ENCODE results near the gene GCGR. TPM values are rescaled to one million over a fixed set of nuclear protein-coding genes. Genes with fewer than 3 reads are reported as not detected.

Gene GCGR
- total RNA-seq, 5 donors from 2014 or later (not counting 1 experiment from before 2014, with no cell fraction given) = 0.13 TPM; not detected in 4

Other genes starting within 250 kb of the GCGR start
- gene NPLOC4, start 167.0 kb upstream of the GCGR start, total RNA-seq = 10 to 100 TPM; 79.0 to 96.1 (median 87.2) TPM
- 1 to 10 TPM in 2 of 5 donors, under 1 TPM in 3; 0.58 to 1.5 (median 0.66) TPM for gene TSPAN10, start 167.0 kb upstream of the GCGR start, total RNA-seq
- gene PDE6G, start 147.6 kb upstream of the GCGR start, total RNA-seq = 1 to 10 TPM in 4 of 5 donors, under 1 TPM in 1; 0.33 to 4.6 (median 1.8) TPM
- gene OXLD1, start 137.5 kb upstream of the GCGR start, total RNA-seq = 10 to 100 TPM; 34.1 to 93.3 (median 68.1) TPM
- 10 to 100 TPM; 15.9 to 33.9 (median 30.0) TPM for gene CCDC137, start 137.4 kb upstream of the GCGR start, total RNA-seq
- gene ARL16, start 120.4 kb upstream of the GCGR start, total RNA-seq = 10 to 100 TPM; 30.9 to 51.0 (median 39.3) TPM
- gene HGS, start 120.1 kb upstream of the GCGR start, total RNA-seq = 100 to 1,000 TPM; 114 to 205 (median 181) TPM
- gene MRPL12, start 100.8 kb upstream of the GCGR start, total RNA-seq = 10 to 100 TPM; 18.5 to 33.5 (median 31.4) TPM
- 1 to 10 TPM; 3.3 to 8.3 (median 7.4) TPM for gene SLC25A10, start 91.9 kb upstream of the GCGR start, total RNA-seq
- gene MCRIP1, start 29.1 kb downstream of the GCGR start, total RNA-seq = 10 to 100 TPM; 46.4 to 92.4 (median 77.1) TPM
- gene PPP1R27, start 30.9 kb downstream of the GCGR start, total RNA-seq = not detected
- 100 to 1,000 TPM; 228 to 324 (median 269) TPM for gene P4HB, start 56.4 kb downstream of the GCGR start, total RNA-seq
- gene ARHGDIA, start 67.2 kb downstream of the GCGR start, total RNA-seq = 100 to 1,000 TPM; 473 to 577 (median 504) TPM
- gene ALYREF, start 87.4 kb downstream of the GCGR start, total RNA-seq = 10 to 100 TPM; 58.2 to 82.9 (median 63.4) TPM
- gene ANAPC11, start 87.6 kb downstream of the GCGR start, total RNA-seq = 10 to 100 TPM; 37.6 to 61.3 (median 51.1) TPM
- under 1 TPM; 0.16 to 0.51 (median 0.41) TPM for gene NPB, start 98.1 kb downstream of the GCGR start, total RNA-seq
- gene PCYT2, start 107.2 kb downstream of the GCGR start, total RNA-seq = 10 to 100 TPM; 24.5 to 55.2 (median 48.2) TPM
- gene SIRT7, start 114.0 kb downstream of the GCGR start, total RNA-seq = 10 to 100 TPM; 54.3 to 96.2 (median 77.4) TPM
- 10 to 100 TPM; 10.6 to 24.8 (median 18.8) TPM for gene MAFG, start 123.6 kb downstream of the GCGR start, total RNA-seq
- gene PYCR1, start 133.2 kb downstream of the GCGR start, total RNA-seq = 10 to 100 TPM in 2 of 5 donors, 1 to 10 TPM in 2, under 1 TPM in 1; 0.93 to 15.4 (median 8.2) TPM
- gene MYADML2, start 143.1 kb downstream of the GCGR start, total RNA-seq = not detected
- gene NOTUM, start 157.0 kb downstream of the GCGR start, total RNA-seq = under 1 TPM in 3 of 5 donors, not detected in 2; 0.13 to 0.33 (median 0.29) TPM
- gene ASPSCR1, start 173.5 kb downstream of the GCGR start, total RNA-seq = 10 to 100 TPM; 34.6 to 49.7 (median 44.9) TPM
- 10 to 100 TPM; 26.7 to 47.8 (median 43.7) TPM for gene CENPX, start 218.7 kb downstream of the GCGR start, total RNA-seq
- 10 to 100 TPM; 13.3 to 28.5 (median 22.3) TPM for gene LRRC45, start 219.2 kb downstream of the GCGR start, total RNA-seq
- 1 to 10 TPM; 1.1 to 5.4 (median 3.6) TPM for gene RAC3, start 227.5 kb downstream of the GCGR start, total RNA-seq
- 100 to 1,000 TPM in 1 of 5 donors, 10 to 100 TPM in 4; 70.4 to 111 (median 96.1) TPM for gene DCXR, start 233.5 kb downstream of the GCGR start, total RNA-seq
- 10 to 100 TPM; 31.5 to 38.6 (median 35.2) TPM for gene RFNG, start 247.7 kb downstream of the GCGR start, total RNA-seq
- gene GPS1, start 247.7 kb downstream of the GCGR start, total RNA-seq = 100 to 1,000 TPM in 2 of 5 donors, 10 to 100 TPM in 3; 75.3 to 117 (median 98.0) TPM